ENCODE data around the gene NCAN. TPM values are rescaled to one million over a fixed set of nuclear protein-coding genes. Genes with fewer than 3 reads are reported as not detected.

NCAN gene
- total RNA-seq, 4 donors from 2014 or later: 0.21 TPM; not detected in 3

DNA sequence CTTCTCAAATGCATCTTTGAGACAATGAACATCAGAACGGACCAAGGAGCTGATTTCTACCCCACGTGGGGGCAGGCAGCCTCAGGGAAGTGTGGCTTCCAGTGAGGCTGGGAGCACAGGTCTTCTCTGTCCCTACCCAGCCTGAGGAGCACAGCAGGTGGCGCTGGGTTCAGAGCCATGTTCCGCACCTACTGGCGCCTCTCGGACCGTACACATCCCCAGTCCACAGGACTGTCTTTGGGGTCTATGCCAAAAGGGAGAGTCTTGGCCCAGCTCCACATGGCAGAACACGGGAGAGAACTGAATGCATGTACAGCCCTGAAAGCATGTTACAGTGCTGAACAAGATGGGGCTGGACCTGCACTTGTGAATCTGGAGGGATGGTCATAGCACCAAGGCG is 86.0 kb downstream of the NCAN start:
- H3K36me3 ChIP-seq: no peaks in the 10 kb centered on the region

DNA sequence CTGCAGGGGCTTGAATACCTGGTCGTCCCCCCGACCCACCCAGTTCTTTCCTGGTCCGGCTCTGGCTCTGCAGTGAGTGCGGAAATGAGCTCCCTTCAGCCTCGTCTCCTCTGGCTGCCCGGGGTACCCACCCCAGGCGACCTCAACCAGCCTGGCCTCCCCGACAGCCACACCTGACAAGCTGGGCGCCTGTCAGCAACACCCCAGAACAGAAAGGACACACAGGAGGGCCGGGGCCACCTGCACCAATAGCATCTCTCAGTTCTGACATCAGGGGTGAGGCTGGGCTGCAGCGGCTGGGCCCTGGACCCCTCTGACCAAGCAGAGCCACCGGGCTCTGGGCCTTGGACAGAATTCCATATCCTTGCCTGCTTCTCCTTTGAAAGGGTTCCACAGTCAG is 88.9 kb downstream of the NCAN start:
- H3K9me3 ChIP-seq: no peaks in the 10 kb centered on the region
- no peak for DNase-seq
- no peaks in the 10 kb centered on the region for H3K27me3 ChIP-seq
- intact Hi-C loops (cut with DNase I; ENCODE audit: low total_unique reads): no loop called here
- no peaks in the 10 kb centered on the region for H3K36me3 ChIP-seq
- TF ChIP-seq, protein P1, sequence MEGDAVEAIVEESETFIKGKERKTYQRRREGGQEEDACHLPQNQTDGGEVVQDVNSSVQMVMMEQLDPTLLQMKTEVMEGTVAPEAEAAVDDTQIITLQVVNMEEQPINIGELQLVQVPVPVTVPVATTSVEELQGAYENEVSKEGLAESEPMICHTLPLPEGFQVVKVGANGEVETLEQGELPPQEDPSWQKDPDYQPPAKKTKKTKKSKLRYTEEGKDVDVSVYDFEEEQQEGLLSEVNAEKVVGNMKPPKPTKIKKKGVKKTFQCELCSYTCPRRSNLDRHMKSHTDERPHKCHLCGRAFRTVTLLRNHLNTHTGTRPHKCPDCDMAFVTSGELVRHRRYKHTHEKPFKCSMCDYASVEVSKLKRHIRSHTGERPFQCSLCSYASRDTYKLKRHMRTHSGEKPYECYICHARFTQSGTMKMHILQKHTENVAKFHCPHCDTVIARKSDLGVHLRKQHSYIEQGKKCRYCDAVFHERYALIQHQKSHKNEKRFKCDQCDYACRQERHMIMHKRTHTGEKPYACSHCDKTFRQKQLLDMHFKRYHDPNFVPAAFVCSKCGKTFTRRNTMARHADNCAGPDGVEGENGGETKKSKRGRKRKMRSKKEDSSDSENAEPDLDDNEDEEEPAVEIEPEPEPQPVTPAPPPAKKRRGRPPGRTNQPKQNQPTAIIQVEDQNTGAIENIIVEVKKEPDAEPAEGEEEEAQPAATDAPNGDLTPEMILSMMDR (IDR thresholded peaks at IDR 0.05): no peak
- TF ChIP-seq POLR2A (IDR thresholded peaks at IDR 0.05): no peak
- H3K4me1 ChIP-seq: no peaks in the 10 kb centered on the region
- H3K4me3 ChIP-seq: no peak overlapping the region
- H3K27ac ChIP-seq: no peak overlapping the region

More for the DNA sequence above, 86.0 kb downstream of the NCAN start:
- Histone ChIP-seq H3K4me3 (no peak overlapping the region), H3K9me3 (no peaks in the 10 kb centered on the region), H3K27ac (no peak overlapping the region), H3K27me3 (no peaks in the 10 kb centered on the region), H3K4me1 (no peaks in the 10 kb centered on the region)
- no peak for DNase-seq
- TF ChIP-seq POLR2A (IDR thresholded peaks at IDR 0.05): no peak
- TF ChIP-seq, protein P1 (IDR thresholded peaks at IDR 0.05): no peak
- intact Hi-C loops (cut with DNase I; ENCODE audit: low total_unique reads): no loop called here

Small RNA genes within 50 kb of the gene (small RNA-seq; reads per million reads assigned to genes)
- not detected for gene RNU6-1028P

Other genes with a start within 250 kb of the NCAN start
- gene SUGP2, start 178.4 kb upstream of the NCAN start, total RNA-seq: 10 to 100 TPM; 22.5 to 95.8 (median 53.7) TPM
- 10 to 100 TPM; 12.0 to 32.3 (median 15.6) TPM for gene ARMC6, start 178.4 kb upstream of the NCAN start, total RNA-seq
- 10 to 100 TPM in 1 of 4 donors, 1 to 10 TPM in 3; 2.9 to 25.7 (median 5.9) TPM for gene SLC25A42, start 148.0 kb upstream of the NCAN start, total RNA-seq
- gene TMEM161A, start 73.5 kb upstream of the NCAN start, total RNA-seq: 10 to 100 TPM in 3 of 4 donors, 1 to 10 TPM in 1; 3.5 to 33.6 (median 17.3) TPM
- gene MEF2B, start 41.7 kb upstream of the NCAN start, total RNA-seq: 1 to 10 TPM in 1 of 4 donors, under 1 TPM in 1, not detected in 2; 0.55 to 2.0 TPM
- 10 to 100 TPM in 1 of 4 donors, 1 to 10 TPM in 1, under 1 TPM in 1, not detected in 1; 0.26 to 28.4 (median 4.0) TPM for gene BORCS8, start 19.8 kb upstream of the NCAN start, total RNA-seq
- gene RFXANK, start 19.7 kb upstream of the NCAN start, total RNA-seq: 10 to 100 TPM; 24.4 to 60.2 (median 53.8) TPM
- gene NR2C2AP, start 8.5 kb upstream of the NCAN start, total RNA-seq: 10 to 100 TPM in 2 of 4 donors, 1 to 10 TPM in 1, under 1 TPM in 1; 0.77 to 16.0 (median 8.5) TPM
- under 1 TPM in 1 of 4 donors, not detected in 3; 0.88 TPM for gene TM6SF2, start 61.3 kb downstream of the NCAN start, total RNA-seq
- gene SUGP1, start 108.6 kb downstream of the NCAN start, total RNA-seq: 10 to 100 TPM in 2 of 4 donors, 1 to 10 TPM in 2; 9.5 to 43.6 (median 14.0) TPM
- 10 to 100 TPM; 32.4 to 87.6 (median 70.0) TPM for gene MAU2, start 108.9 kb downstream of the NCAN start, total RNA-seq
- 10 to 100 TPM in 3 of 4 donors, 1 to 10 TPM in 1; 9.7 to 65.1 (median 22.3) TPM for gene GATAD2A, start 193.7 kb downstream of the NCAN start, total RNA-seq